Measurements from ENCODE around the gene DPP9. TPM values are rescaled to one million over a fixed set of nuclear protein-coding genes. Genes with fewer than 3 reads are reported as not detected.

Gene DPP9
- total RNA-seq, 1 experiment from 2014 or later = 53.4 TPM

- Histone ChIP-seq H3K4me1 (no peaks in the 10 kb centered on the region), H3K9me3 (replicated peaks) (no peaks in the 10 kb centered on the region), H3K36me3 (peaks cover 3% of the 10 kb centered on the region; the same call in 1 of the 2 replicates), H3K27ac (no peak overlapping the region), H3K4me3 (no peak overlapping the region), H3K27me3 (no peaks in the 10 kb centered on the region)
- DNase-seq = peak; percentile 48 to 66
These were observed 46.5 kb downstream of the DPP9 start for GRCh38 chr19:4676955-4677731.

GRCh38 chr19:4675346-4675745 is 48.3 kb downstream of the DPP9 start:
- Histone ChIP-seq H3K4me1 (peaks cover 11% of the 10 kb centered on the region), H3K9me3 (replicated peaks) (no peaks in the 10 kb centered on the region), H3K27ac (no peak overlapping the region), H3K4me3 (no peak overlapping the region), H3K36me3 (peaks cover 3% of the 10 kb centered on the region; the same call in 1 of the 2 replicates), H3K27me3 (no peaks in the 10 kb centered on the region)
- DNase-seq = no peak

- no peak for DNase-seq
- H3K27ac ChIP-seq = no peak overlapping the region
- H3K4me1 ChIP-seq = peaks cover 14% of the 10 kb centered on the region
- H3K9me3 ChIP-seq (replicated peaks) = no peaks in the 10 kb centered on the region
- no peaks in the 10 kb centered on the region for H3K27me3 ChIP-seq
- H3K4me3 ChIP-seq = no peak overlapping the region
- H3K36me3 ChIP-seq = peaks cover 4% of the 10 kb centered on the region; the same call in 1 of the 2 replicates
These were observed 49.9 kb downstream of the DPP9 start for GRCh38 chr19:4673726-4674125.

GRCh38 chr19:4673216-4673615 is 50.4 kb downstream of the DPP9 start:
- H3K4me1 ChIP-seq = peaks cover 14% of the 10 kb centered on the region
- no peaks in the 10 kb centered on the region for H3K9me3 ChIP-seq (replicated peaks)
- no peaks in the 10 kb centered on the region for H3K27me3 ChIP-seq
- no peak overlapping the region for H3K4me3 ChIP-seq
- H3K27ac ChIP-seq = no peak overlapping the region
- no peak for DNase-seq
- H3K36me3 ChIP-seq = peaks cover 9% of the 10 kb centered on the region

GRCh38 chr19:4671185-4671851 is 52.3 kb downstream of the DPP9 start:
- no peak overlapping the region for H3K27ac ChIP-seq
- H3K4me1 ChIP-seq = peaks cover 14% of the 10 kb centered on the region
- H3K36me3 ChIP-seq = peaks cover 24% of the 10 kb centered on the region

GRCh38 chr19:4669723-4670480 is 53.7 kb downstream of the DPP9 start, which contains the start of gene MYDGF:
TSS of gene MYDGF (minus strand) at chr19:4670342. CDS start at chr19:4670334, 8 bp downstream.
- Histone ChIP-seq H3K27ac (peak within 1 kb of the TSS; percentile 43), H3K27me3 (no peaks in the 10 kb centered on the region), H3K4me1 (peaks cover 14% of the 10 kb centered on the region), H3K9me3 (replicated peaks) (no peaks in the 10 kb centered on the region), H3K4me3 (peak within 1 kb of the TSS; percentile 91), H3K36me3 (peaks cover 28% of the 10 kb centered on the region)
- peak; percentile 92 to 93 for DNase-seq

More at GRCh38 chr19:4671185-4671851, 52.3 kb downstream of the DPP9 start:
- H3K4me3 ChIP-seq = no peak overlapping the region
- no peak for DNase-seq
- no peaks in the 10 kb centered on the region for H3K27me3 ChIP-seq
- no peaks in the 10 kb centered on the region for H3K9me3 ChIP-seq (replicated peaks)

- Histone ChIP-seq H3K27ac (no peak overlapping the region), H3K4me3 (no peak overlapping the region), H3K36me3 (peaks cover 37% of the 10 kb centered on the region), H3K9me3 (replicated peaks) (no peaks in the 10 kb centered on the region), H3K27me3 (no peaks in the 10 kb centered on the region), H3K4me1 (peaks cover 3% of the 10 kb centered on the region; the same call in 1 of the 2 replicates)
- no peak for DNase-seq
These were observed 59.0 kb downstream of the DPP9 start for GRCh38 chr19:4664642-4665041.

GRCh38 chr19:4662812-4663211 is 60.8 kb downstream of the DPP9 start:
- Histone ChIP-seq H3K4me1 (no peaks in the 10 kb centered on the region), H3K27me3 (no peaks in the 10 kb centered on the region), H3K36me3 (peaks cover 34% of the 10 kb centered on the region), H3K27ac (no peak overlapping the region), H3K4me3 (no peak overlapping the region), H3K9me3 (replicated peaks) (no peaks in the 10 kb centered on the region)
- no peak for DNase-seq

- no peak for DNase-seq
- no peak overlapping the region for H3K27ac ChIP-seq
- H3K36me3 ChIP-seq = peaks cover 28% of the 10 kb centered on the region
- H3K4me1 ChIP-seq = no peaks in the 10 kb centered on the region
- no peaks in the 10 kb centered on the region for H3K9me3 ChIP-seq (replicated peaks)
- no peak overlapping the region for H3K4me3 ChIP-seq
- H3K27me3 ChIP-seq = no peaks in the 10 kb centered on the region
These were observed 61.5 kb downstream of the DPP9 start for GRCh38 chr19:4662020-4662695.

- Histone ChIP-seq H3K4me1 (no peaks in the 10 kb centered on the region), H3K4me3 (no peak overlapping the region), H3K36me3 (peaks cover 23% of the 10 kb centered on the region), H3K27me3 (no peaks in the 10 kb centered on the region), H3K27ac (no peak overlapping the region), H3K9me3 (replicated peaks) (no peaks in the 10 kb centered on the region)
- no peak for DNase-seq
These were observed 62.6 kb downstream of the DPP9 start for GRCh38 chr19:4660993-4661392.

GRCh38 chr19:4660181-4660791 is 63.4 kb downstream of the DPP9 start:
- peak; percentile 61 for DNase-seq
- Histone ChIP-seq H3K4me1 (no peaks in the 10 kb centered on the region), H3K36me3 (peaks cover 22% of the 10 kb centered on the region), H3K27ac (no peak overlapping the region), H3K9me3 (replicated peaks) (no peaks in the 10 kb centered on the region), H3K4me3 (no peak overlapping the region), H3K27me3 (no peaks in the 10 kb centered on the region)

GRCh38 chr19:4657835-4658234 is 65.8 kb downstream of the DPP9 start:
- no peaks in the 10 kb centered on the region for H3K27me3 ChIP-seq
- H3K9me3 ChIP-seq (replicated peaks) = no peaks in the 10 kb centered on the region
- peaks cover 22% of the 10 kb centered on the region for H3K36me3 ChIP-seq
- no peaks in the 10 kb centered on the region for H3K4me1 ChIP-seq
- no peak overlapping the region for H3K4me3 ChIP-seq
- no peak for DNase-seq
- H3K27ac ChIP-seq = no peak overlapping the region

GRCh38 chr19:4657262-4657661 is 66.4 kb downstream of the DPP9 start:
- Histone ChIP-seq H3K27me3 (no peaks in the 10 kb centered on the region), H3K9me3 (replicated peaks) (no peaks in the 10 kb centered on the region), H3K36me3 (peaks cover 22% of the 10 kb centered on the region)

GRCh38 chr19:4656102-4656501 is 67.5 kb downstream of the DPP9 start:
- H3K4me3 ChIP-seq = no peak overlapping the region

More at GRCh38 chr19:4657262-4657661, 66.4 kb downstream of the DPP9 start:
- H3K4me3 ChIP-seq = no peak overlapping the region
- no peak for DNase-seq
- no peak overlapping the region for H3K27ac ChIP-seq
- H3K4me1 ChIP-seq = no peaks in the 10 kb centered on the region

More at GRCh38 chr19:4656102-4656501, 67.5 kb downstream of the DPP9 start:
- DNase-seq = no peak
- Histone ChIP-seq H3K27ac (no peak overlapping the region), H3K27me3 (no peaks in the 10 kb centered on the region), H3K36me3 (peaks cover 22% of the 10 kb centered on the region), H3K9me3 (replicated peaks) (no peaks in the 10 kb centered on the region), H3K4me1 (no peaks in the 10 kb centered on the region)
